Erythroblast (primary cell): ENCODE results near the gene NKAP.
"Not testable (repeated sequence)": the region's sequence is repeated elsewhere in the genome, so short reads cannot be mapped to it uniquely, and the experiment has no call there.

Experiments
- GATA1 ChIP-seq: IDR thresholded peaks from 2 replicates; pipeline ENCODE4 v1.6.1; 2011; ENCODE audit warnings: low read depth, mild to moderate bottlenecking, control low read depth, low read length, moderate library complexity
- POLR2A ChIP-seq: IDR thresholded peaks from 2 replicates; pipeline ENCODE4 v1.6.1; 2011; ENCODE audit warnings: mild to moderate bottlenecking, low read length

DNA sequence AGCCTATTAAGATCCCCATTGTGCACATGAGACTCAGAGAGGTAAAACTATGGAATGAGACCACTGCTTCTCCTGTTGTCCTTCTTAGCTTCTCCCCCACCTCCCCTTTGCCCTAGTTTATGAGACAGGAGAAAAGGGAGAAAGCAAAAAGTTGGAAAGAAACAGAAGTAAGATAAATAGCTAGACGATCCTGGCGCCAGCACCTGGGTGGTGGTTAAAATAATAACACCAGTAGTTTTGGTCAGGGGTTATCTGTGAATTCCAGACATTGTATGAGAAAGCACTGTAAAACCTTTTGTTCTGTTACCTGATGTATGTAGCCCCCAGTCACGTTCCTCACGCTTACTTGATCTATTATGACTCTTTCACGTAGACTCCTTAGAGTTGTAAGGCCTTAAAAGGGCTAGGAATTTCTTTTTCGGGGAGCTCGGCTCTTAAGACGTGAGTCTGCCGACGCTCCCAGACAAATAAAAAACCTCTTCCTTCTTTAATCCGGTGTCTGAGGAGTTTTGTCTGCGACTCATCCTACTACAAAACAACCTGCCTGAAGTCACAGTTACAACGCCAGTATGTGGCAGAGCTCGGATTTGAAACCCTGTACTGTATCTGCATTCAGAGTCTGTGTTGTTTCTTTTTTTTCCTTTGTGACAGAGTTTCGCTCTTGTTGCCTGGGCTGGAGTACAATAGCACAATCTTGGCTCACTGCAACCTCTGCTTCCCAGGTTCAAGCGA is 51.4 kb downstream of the NKAP start:
- TF ChIP-seq POLR2A, GATA1: not testable (repeated sequence)
